Skeletal muscle satellite cell (primary cell): ENCODE results near the gene ENTPD7.
"Not testable (repeated sequence)": the region's sequence is repeated elsewhere in the genome, so short reads cannot be mapped to it uniquely, and the experiment has no call there.

Experiments used
- H3K27me3 ChIP-seq: 2 replicates; pipeline ENCODE4 v1.7.0; 2013; ENCODE audit warnings: low read length; ENCODE audit not compliant: control insufficient read depth, insufficient read depth
- H3K36me3 ChIP-seq: 2 replicates; pipeline ENCODE4 v1.7.0; 2013; ENCODE audit warnings: mild to moderate bottlenecking, control low read depth, low read length; ENCODE audit not compliant: insufficient read depth
- H3K4me1 ChIP-seq: 2 replicates; pipeline ENCODE4 v1.7.0; 2013; ENCODE audit warnings: low read length; ENCODE audit not compliant: control insufficient read depth, insufficient read depth
- H3K4me2 ChIP-seq: 2 replicates; pipeline ENCODE4 v1.7.0; 2013; ENCODE audit warnings: mild to moderate bottlenecking, low read length
- H3K4me3 ChIP-seq: 2 replicates; pipeline ENCODE4 v1.7.0; 2013; ENCODE audit warnings: low read length
- H3K9ac ChIP-seq: 2 replicates; pipeline ENCODE4 v1.7.0; 2013; ENCODE audit warnings: mild to moderate bottlenecking, low read depth, low read length, moderate library complexity
- H3K9me3 ChIP-seq: replicated peaks from 2 replicates; pipeline ENCODE4 v1.7.0; 2013; ENCODE audit warnings: mild to moderate bottlenecking, control low read depth, low read length

The ENTPD7 gene

GRCh38 chr10:99732033-99732842, 72.9 kb downstream of the ENTPD7 start, which contains the start of the genes COX15 and CUTC:
TSS of gene COX15 (minus strand) at chr10:99732127. CDS start at chr10:99732049, 78 bp downstream.
TSS of gene CUTC (plus strand) at chr10:99732234. CDS start at chr10:99732349, 115 bp downstream.
- Histone ChIP-seq H3K4me2 (peak within 1 kb of the TSS; percentile 97), H3K9ac (peak within 1 kb of the TSS; percentile 90), H3K4me3 (peak within 1 kb of the TSS; percentile 89), H3K27me3 (no peaks in the 10 kb centered on the region), H3K36me3 (peaks cover 29% of the 10 kb centered on the region), H3K4me1 (peaks cover 6% of the 10 kb centered on the region), H3K9me3 (no peaks in the 10 kb centered on the region)

GRCh38 chr10:99733366-99733765, 74.1 kb downstream of the ENTPD7 start:
- H3K4me3 ChIP-seq = no peak overlapping the region
- H3K9me3 ChIP-seq = no peaks in the 10 kb centered on the region
- H3K27me3 ChIP-seq = no peaks in the 10 kb centered on the region
- H3K9ac ChIP-seq = no peak overlapping the region
- H3K4me2 ChIP-seq = peak overlapping the region; percentile 97
- peaks cover 6% of the 10 kb centered on the region for H3K4me1 ChIP-seq
- H3K36me3 ChIP-seq = peaks cover 23% of the 10 kb centered on the region

GRCh38 chr10:99734111-99734510, 74.8 kb downstream of the ENTPD7 start:
- H3K4me2 ChIP-seq, H3K4me1 ChIP-seq, H3K9me3 ChIP-seq, H3K27me3 ChIP-seq, H3K4me3 ChIP-seq, H3K9ac ChIP-seq: not testable (repeated sequence)
- peaks cover 24% of the 10 kb centered on the region for H3K36me3 ChIP-seq

GRCh38 chr10:99740260-99740659, 81.0 kb downstream of the ENTPD7 start:
- H3K36me3 ChIP-seq = peaks cover 63% of the 10 kb centered on the region
- peaks cover 8% of the 10 kb centered on the region for H3K9me3 ChIP-seq
- H3K4me1 ChIP-seq = peaks cover 30% of the 10 kb centered on the region
- H3K9ac ChIP-seq = no peak overlapping the region
- no peak overlapping the region for H3K4me3 ChIP-seq
- no peaks in the 10 kb centered on the region for H3K27me3 ChIP-seq
- H3K4me2 ChIP-seq = no peak overlapping the region

GRCh38 chr10:99740933-99741559, 81.7 kb downstream of the ENTPD7 start:
- Histone ChIP-seq H3K4me1 (peaks cover 30% of the 10 kb centered on the region), H3K4me2 (no peak overlapping the region), H3K9me3 (peaks cover 8% of the 10 kb centered on the region), H3K4me3 (no peak overlapping the region), H3K27me3 (no peaks in the 10 kb centered on the region), H3K9ac (peak overlapping the region; percentile 37), H3K36me3 (peaks cover 63% of the 10 kb centered on the region)

- H3K4me1 ChIP-seq = peaks cover 30% of the 10 kb centered on the region
- peak overlapping the region; percentile 67 for H3K4me2 ChIP-seq
- H3K9ac ChIP-seq = peak overlapping the region; percentile 37
- no peaks in the 10 kb centered on the region for H3K27me3 ChIP-seq
- peaks cover 8% of the 10 kb centered on the region for H3K9me3 ChIP-seq
- H3K4me3 ChIP-seq = peak overlapping the region; percentile 31
- H3K36me3 ChIP-seq = peaks cover 64% of the 10 kb centered on the region
Observed at GRCh38 chr10:99742254-99742653, 82.9 kb downstream of the ENTPD7 start.

- Histone ChIP-seq H3K4me3 (peak overlapping the region; percentile 31), H3K36me3 (peaks cover 64% of the 10 kb centered on the region), H3K27me3 (no peaks in the 10 kb centered on the region), H3K9ac (peak overlapping the region; percentile 28), H3K4me2 (peak overlapping the region; percentile 67), H3K4me1 (peaks cover 30% of the 10 kb centered on the region), H3K9me3 (peaks cover 8% of the 10 kb centered on the region)
Observed at GRCh38 chr10:99742701-99743100, 83.4 kb downstream of the ENTPD7 start.

- Histone ChIP-seq H3K27me3 (no peaks in the 10 kb centered on the region), H3K4me2 (no peak overlapping the region), H3K36me3 (peaks cover 68% of the 10 kb centered on the region), H3K9me3 (peaks cover 8% of the 10 kb centered on the region), H3K9ac (no peak overlapping the region), H3K4me1 (peaks cover 30% of the 10 kb centered on the region), H3K4me3 (no peak overlapping the region)
Observed at GRCh38 chr10:99743841-99744240, 84.5 kb downstream of the ENTPD7 start.

- not testable (repeated sequence) for H3K27me3 ChIP-seq, H3K4me2 ChIP-seq, H3K4me3 ChIP-seq, H3K9me3 ChIP-seq, H3K9ac ChIP-seq
- Histone ChIP-seq H3K4me1 (peaks cover 28% of the 10 kb centered on the region), H3K36me3 (peaks cover 52% of the 10 kb centered on the region)
Observed at GRCh38 chr10:99746166-99746565, 86.9 kb downstream of the ENTPD7 start.

- Histone ChIP-seq H3K36me3 (peaks cover 41% of the 10 kb centered on the region), H3K27me3 (no peaks in the 10 kb centered on the region), H3K4me1 (peaks cover under 1% of the 10 kb centered on the region), H3K9me3 (no peaks in the 10 kb centered on the region), H3K4me3 (no peak overlapping the region), H3K9ac (no peak overlapping the region), H3K4me2 (no peak overlapping the region)
Observed at GRCh38 chr10:99748823-99749451, 89.6 kb downstream of the ENTPD7 start.

- no peaks in the 10 kb centered on the region for H3K9me3 ChIP-seq
- H3K27me3 ChIP-seq = no peaks in the 10 kb centered on the region
- peaks cover 49% of the 10 kb centered on the region for H3K36me3 ChIP-seq
- H3K4me3 ChIP-seq = no peak overlapping the region
- H3K9ac ChIP-seq = no peak overlapping the region
- no peaks in the 10 kb centered on the region for H3K4me1 ChIP-seq
- no peak overlapping the region for H3K4me2 ChIP-seq
Observed at GRCh38 chr10:99750641-99751040, 91.3 kb downstream of the ENTPD7 start.
